Transverse colon (tissue), 3 donors: ENCODE measurements around the gene REV3L.

Source experiments
- EP300 ChIP-seq: sonication (generic); formaldehyde crosslinking; IDR thresholded peaks from one replicate; pipeline ENCODE4 v1.6.1; 2017; ENCODE audit warnings: antibody characterized with exemption, low read depth
- POLR2A ChIP-seq: fragments of 450-650 bp; IDR thresholded peaks from one replicate; pipeline ENCODE4 v1.6.1; 2016; ENCODE audit warnings: antibody characterized with exemption, mild to moderate bottlenecking, moderate library complexity
- TF ChIP-seq, protein P1 (sequence below), 5 experiments: fragments of 200-600 bp in 3 of 5; fragments of 450-650 bp in 2 of 5; sonication (generic) in 3 of 5; IDR thresholded peaks; 1 replicate in 2 of 5; 2 replicates in 3 of 5; pipeline ENCODE4 v1.5.1; 2016 to 2017; ENCODE audit warnings: antibody characterized with exemption in 5 of 5, inconsistent platforms in 3 of 5, mild to moderate bottlenecking in 2 of 5, moderate library complexity in 1 of 5

DNA sequence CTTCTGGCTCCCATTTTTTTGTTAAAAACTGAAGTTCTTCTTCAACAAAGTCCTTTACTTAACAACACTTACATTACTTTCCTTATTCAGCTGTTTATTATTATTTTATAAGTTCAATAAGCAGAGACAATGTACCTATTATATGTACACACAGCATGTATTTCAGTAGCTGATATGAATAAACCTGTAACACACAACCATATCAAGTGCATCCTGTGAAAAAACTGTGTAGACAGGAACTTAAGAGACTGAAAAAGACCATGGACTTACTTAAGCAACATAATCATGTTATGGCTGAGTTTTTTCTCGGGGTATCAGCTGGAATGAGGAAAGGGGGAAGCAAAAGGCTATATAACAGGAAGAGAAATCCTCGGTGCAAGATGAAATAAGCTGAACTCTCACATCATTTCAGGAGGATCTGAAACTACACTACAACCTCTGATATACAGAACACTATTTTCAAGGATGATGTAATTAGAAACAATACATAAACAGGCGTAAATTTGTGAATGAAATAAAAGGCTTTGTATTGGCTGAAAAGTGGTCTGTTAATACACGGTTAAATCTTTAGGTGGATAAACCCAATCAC is 70.9 kb downstream of the REV3L start:
- TF ChIP-seq, protein P1, sequence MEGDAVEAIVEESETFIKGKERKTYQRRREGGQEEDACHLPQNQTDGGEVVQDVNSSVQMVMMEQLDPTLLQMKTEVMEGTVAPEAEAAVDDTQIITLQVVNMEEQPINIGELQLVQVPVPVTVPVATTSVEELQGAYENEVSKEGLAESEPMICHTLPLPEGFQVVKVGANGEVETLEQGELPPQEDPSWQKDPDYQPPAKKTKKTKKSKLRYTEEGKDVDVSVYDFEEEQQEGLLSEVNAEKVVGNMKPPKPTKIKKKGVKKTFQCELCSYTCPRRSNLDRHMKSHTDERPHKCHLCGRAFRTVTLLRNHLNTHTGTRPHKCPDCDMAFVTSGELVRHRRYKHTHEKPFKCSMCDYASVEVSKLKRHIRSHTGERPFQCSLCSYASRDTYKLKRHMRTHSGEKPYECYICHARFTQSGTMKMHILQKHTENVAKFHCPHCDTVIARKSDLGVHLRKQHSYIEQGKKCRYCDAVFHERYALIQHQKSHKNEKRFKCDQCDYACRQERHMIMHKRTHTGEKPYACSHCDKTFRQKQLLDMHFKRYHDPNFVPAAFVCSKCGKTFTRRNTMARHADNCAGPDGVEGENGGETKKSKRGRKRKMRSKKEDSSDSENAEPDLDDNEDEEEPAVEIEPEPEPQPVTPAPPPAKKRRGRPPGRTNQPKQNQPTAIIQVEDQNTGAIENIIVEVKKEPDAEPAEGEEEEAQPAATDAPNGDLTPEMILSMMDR (IDR thresholded peaks at IDR 0.05) = no peak
- TF ChIP-seq POLR2A (no peak), EP300 (no peak)
